Measurements from ENCODE around the gene PGK1.
"Not testable (repeated sequence)": the region's sequence is repeated elsewhere in the genome, so short reads cannot be mapped to it uniquely, and the experiment has no call there.

The PGK1 gene

GRCh38 chrX:78116365-78116764 is 12.3 kb downstream of the PGK1 start:
- no peak for DNase-seq (ENCODE audit: low read depth, low spot score)

- DNase-seq (ENCODE audit: low read depth, low spot score), result no peak
These were observed 12.7 kb downstream of the PGK1 start for GRCh38 chrX:78116766-78117165.

GRCh38 chrX:78118628-78119027 is 14.6 kb downstream of the PGK1 start:
- DNase-seq (ENCODE audit: low read depth, low spot score), result no peak

GRCh38 chrX:78119521-78120227 is 15.6 kb downstream of the PGK1 start:
- DNase-seq (ENCODE audit: low read depth, low spot score), result no peak

GRCh38 chrX:78123190-78123589 is 19.1 kb downstream of the PGK1 start:
- no peak for DNase-seq (ENCODE audit: low read depth, low spot score)

- no peak for DNase-seq (ENCODE audit: low read depth, low spot score)
These were observed 20.3 kb downstream of the PGK1 start for GRCh38 chrX:78124307-78124706.

GRCh38 chrX:78125148-78125547 is 21.1 kb downstream of the PGK1 start:
- DNase-seq (ENCODE audit: low read depth, low spot score), result no peak

GRCh38 chrX:78125781-78126180 is 21.7 kb downstream of the PGK1 start:
- not testable (repeated sequence) for DNase-seq (ENCODE audit: low read depth, low spot score)

- DNase-seq (ENCODE audit: low read depth, low spot score), result no peak
These were observed 25.7 kb downstream of the PGK1 start for GRCh38 chrX:78129714-78130113.

GRCh38 chrX:78130396-78130795 is 26.3 kb downstream of the PGK1 start:
- no peak for DNase-seq (ENCODE audit: low read depth, low spot score)

- no peak for DNase-seq (ENCODE audit: low read depth, low spot score)
These were observed 27.1 kb downstream of the PGK1 start for GRCh38 chrX:78131117-78131516.

GRCh38 chrX:78133238-78133960 is 29.4 kb downstream of the PGK1 start:
- DNase-seq (ENCODE audit: low read depth, low spot score), result no peak

- peak; percentile 46 for DNase-seq (ENCODE audit: low read depth, low spot score)
These were observed 35.4 kb downstream of the PGK1 start, which contains the start of gene TAF9B for GRCh38 chrX:78139160-78140123. Gene TAF9B, minus strand, starts transcription at chrX:78139650. Its CDS starts 39 bp downstream, at chrX:78139611.

- no peak for DNase-seq (ENCODE audit: low read depth, low spot score)
These were observed 36.2 kb downstream of the PGK1 start for GRCh38 chrX:78140206-78140605.

GRCh38 chrX:78147002-78147540 is 43.0 kb downstream of the PGK1 start:
- not testable (repeated sequence) for DNase-seq (ENCODE audit: low read depth, low spot score)

GRCh38 chrX:78157373-78157772 is 53.3 kb downstream of the PGK1 start:
- not testable (repeated sequence) for DNase-seq (ENCODE audit: low read depth, low spot score)

- DNase-seq (ENCODE audit: low read depth, low spot score), result not testable (repeated sequence)
These were observed 53.8 kb downstream of the PGK1 start for GRCh38 chrX:78157846-78158245.

GRCh38 chrX:78160711-78161110 is 56.7 kb downstream of the PGK1 start:
- not testable (repeated sequence) for DNase-seq (ENCODE audit: low read depth, low spot score)

GRCh38 chrX:78163175-78163574 is 59.1 kb downstream of the PGK1 start:
- not testable (repeated sequence) for DNase-seq (ENCODE audit: low read depth, low spot score)

- DNase-seq (ENCODE audit: low read depth, low spot score), result no peak
These were observed 61.4 kb downstream of the PGK1 start for GRCh38 chrX:78165425-78165824.

GRCh38 chrX:78168065-78168464 is 64.0 kb downstream of the PGK1 start:
- no peak for DNase-seq (ENCODE audit: low read depth, low spot score)

Data from activated naive CD8-positive, alpha-beta T cell treated with anti-CD3 and anti-CD28 coated beads, Interleukin-2, amount 50 U/mL, for 16 hours (primary cell).